DOHH2 (cell line): ENCODE measurements around the gene E2F6.

Experiments
- H3F3A ChIP-seq: fragments of 200-600 bp; sonication (generic), shearing (Covaris generic); 2 replicates; pipeline ENCODE4 v1.6.0; 2016; ENCODE audit warnings: antibody characterized with exemption, mild to moderate bottlenecking; ENCODE audit not compliant: control insufficient read depth, insufficient read depth
- H3K27ac ChIP-seq: fragments of 200-600 bp; sonication (generic); 2 replicates; pipeline ENCODE4 v1.5.1; 2014; ENCODE audit warnings: low read depth, mild to moderate bottlenecking, low read length, moderate library complexity
- H3K27me3 ChIP-seq: fragments of 200-600 bp; sonication (generic); 2 replicates; pipeline ENCODE4 v1.6.1; 2014; ENCODE audit warnings: mild to moderate bottlenecking, low read length, mixed read lengths; ENCODE audit not compliant: control insufficient read depth
- H3K36me3 ChIP-seq: fragments of 200-600 bp; sonication (generic); 2 replicates; pipeline ENCODE4 v1.6.1; 2014; ENCODE audit warnings: mild to moderate bottlenecking, low read length, moderate library complexity, mixed read lengths; ENCODE audit not compliant: control insufficient read depth
- H3K4me1 ChIP-seq: fragments of 200-600 bp; sonication (generic); 2 replicates; pipeline ENCODE4 v1.6.1; 2014; ENCODE audit warnings: mild to moderate bottlenecking, low read length, mixed read lengths; ENCODE audit not compliant: control insufficient read depth
- H3K4me2 ChIP-seq: fragments of 200-600 bp; sonication (generic); 2 replicates; pipeline ENCODE4 v1.6.0; 2014; ENCODE audit warnings: mild to moderate bottlenecking, low read length, moderate library complexity
- H3K4me3 ChIP-seq: fragments of 200-600 bp; sonication (generic); 2 replicates; pipeline ENCODE4 v1.5.1; 2014; ENCODE audit warnings: mild to moderate bottlenecking, low read length, mixed read lengths
- H3K79me2 ChIP-seq: fragments of 200-600 bp; sonication (generic); 2 replicates; pipeline ENCODE4 v1.6.1; 2014; ENCODE audit warnings: mild to moderate bottlenecking, low read length, mixed read lengths; ENCODE audit not compliant: control insufficient read depth
- H3K9me2 ChIP-seq: fragments of 200-600 bp; sonication (generic); replicated peaks from 2 replicates; pipeline ENCODE4 v1.6.1; 2014; ENCODE audit warnings: mild to moderate bottlenecking, low read length, mixed read lengths; ENCODE audit not compliant: control insufficient read depth
- H3K9me3 ChIP-seq: fragments of 200-600 bp; sonication (generic); 2 replicates; pipeline ENCODE4 v1.6.1; 2014; ENCODE audit warnings: antibody characterized with exemption, low read length, mixed read lengths; ENCODE audit not compliant: control insufficient read depth, insufficient read depth
- H4K20me1 ChIP-seq: fragments of 200-600 bp; sonication (generic); 2 replicates; pipeline ENCODE4 v1.6.0; 2014; ENCODE audit warnings: low read depth, mild to moderate bottlenecking, antibody characterized with exemption, low read length, moderate library complexity; ENCODE audit not compliant: control insufficient read depth, insufficient read depth
- EZH2phosphoT487 ChIP-seq: fragments of 200-600 bp; sonication (generic); IDR thresholded peaks from 2 replicates; pipeline ENCODE4 v1.6.1; 2017; ENCODE audit warnings: borderline replicate concordance, mild to moderate bottlenecking, antibody characterized with exemption, low read length, moderate library complexity, mixed read lengths
- TF ChIP-seq, protein P1 (sequence below): fragments of 200-600 bp; sonication (generic); IDR thresholded peaks from one replicate; pipeline ENCODE4 v1.5.1; 2014; ENCODE audit warnings: antibody characterized with exemption, mild to moderate bottlenecking, low read depth, low read length; ENCODE audit not compliant: poor library complexity, severe bottlenecking

E2F6 gene

DNA sequence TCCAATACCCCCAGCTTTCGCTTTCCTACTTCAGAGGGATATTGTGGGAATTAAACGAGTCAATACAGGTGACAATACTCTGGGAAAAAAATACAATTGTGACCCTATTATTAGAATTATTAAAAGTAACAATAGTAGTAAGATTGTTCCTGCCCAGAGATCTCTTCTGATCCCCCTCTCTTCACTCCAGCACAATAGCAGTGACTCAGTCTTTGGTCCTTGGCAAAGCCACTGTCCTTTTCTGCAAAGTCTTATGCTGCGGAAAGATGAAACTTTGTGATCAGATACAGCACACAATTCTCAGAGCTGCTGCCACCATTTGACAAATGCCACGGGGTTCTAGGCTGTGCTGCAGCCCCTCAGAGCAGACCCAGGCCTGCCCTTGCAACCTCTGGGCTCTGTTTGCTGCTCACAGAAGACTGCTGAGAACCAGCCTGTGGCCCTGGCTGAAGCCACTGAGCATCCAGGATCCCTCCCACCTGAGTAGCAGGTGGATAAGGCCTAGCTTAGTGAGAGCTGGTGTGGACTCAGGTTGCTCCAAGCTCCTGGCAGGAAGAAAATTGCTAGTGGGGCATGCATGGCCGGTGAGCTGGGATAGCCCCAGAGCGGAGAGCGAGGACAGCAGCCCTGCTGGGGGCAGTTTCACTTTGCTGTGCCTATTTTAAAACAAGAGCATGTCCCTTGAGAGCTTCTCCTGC lies 61.4 kb downstream of the E2F6 start:
- Histone ChIP-seq H3K4me2 (no peak overlapping the region), H3K9me2 (no peaks in the 10 kb centered on the region)

DNA sequence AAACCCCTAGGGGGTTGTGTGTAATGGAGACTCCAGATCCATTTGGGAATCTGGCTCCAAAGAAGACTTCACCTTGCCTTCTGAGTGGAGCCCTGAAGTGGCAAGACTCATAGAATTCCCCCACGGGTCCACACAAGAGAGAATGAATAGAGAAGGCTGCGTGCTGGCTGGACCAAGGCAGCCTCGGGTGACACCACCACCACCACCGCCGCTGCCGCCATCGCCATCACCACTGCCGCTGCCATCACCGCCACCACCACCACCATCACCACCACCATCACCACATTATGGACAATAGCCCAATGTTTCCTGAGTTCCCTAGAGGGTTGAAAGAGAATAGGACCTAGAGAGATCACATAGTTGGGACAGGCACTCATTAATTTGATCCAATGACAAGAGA lies 63.5 kb downstream of the E2F6 start:
- H4K20me1 ChIP-seq: no peaks in the 10 kb centered on the region
- no peaks in the 10 kb centered on the region for H3K9me3 ChIP-seq
- H3K79me2 ChIP-seq: no peaks in the 10 kb centered on the region
- H3K4me1 ChIP-seq: no peaks in the 10 kb centered on the region
- H3K27ac ChIP-seq: no peak overlapping the region
- H3K27me3 ChIP-seq: no peaks in the 10 kb centered on the region
- no peaks in the 10 kb centered on the region for H3K36me3 ChIP-seq
- no peak overlapping the region for H3K4me2 ChIP-seq
- H3K4me3 ChIP-seq: no peak overlapping the region
- TF ChIP-seq EZH2phosphoT487: no peak
- TF ChIP-seq, protein P1, sequence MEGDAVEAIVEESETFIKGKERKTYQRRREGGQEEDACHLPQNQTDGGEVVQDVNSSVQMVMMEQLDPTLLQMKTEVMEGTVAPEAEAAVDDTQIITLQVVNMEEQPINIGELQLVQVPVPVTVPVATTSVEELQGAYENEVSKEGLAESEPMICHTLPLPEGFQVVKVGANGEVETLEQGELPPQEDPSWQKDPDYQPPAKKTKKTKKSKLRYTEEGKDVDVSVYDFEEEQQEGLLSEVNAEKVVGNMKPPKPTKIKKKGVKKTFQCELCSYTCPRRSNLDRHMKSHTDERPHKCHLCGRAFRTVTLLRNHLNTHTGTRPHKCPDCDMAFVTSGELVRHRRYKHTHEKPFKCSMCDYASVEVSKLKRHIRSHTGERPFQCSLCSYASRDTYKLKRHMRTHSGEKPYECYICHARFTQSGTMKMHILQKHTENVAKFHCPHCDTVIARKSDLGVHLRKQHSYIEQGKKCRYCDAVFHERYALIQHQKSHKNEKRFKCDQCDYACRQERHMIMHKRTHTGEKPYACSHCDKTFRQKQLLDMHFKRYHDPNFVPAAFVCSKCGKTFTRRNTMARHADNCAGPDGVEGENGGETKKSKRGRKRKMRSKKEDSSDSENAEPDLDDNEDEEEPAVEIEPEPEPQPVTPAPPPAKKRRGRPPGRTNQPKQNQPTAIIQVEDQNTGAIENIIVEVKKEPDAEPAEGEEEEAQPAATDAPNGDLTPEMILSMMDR: no peak
- H3F3A ChIP-seq: no peaks in the 10 kb centered on the region
- no peaks in the 10 kb centered on the region for H3K9me2 ChIP-seq

More for the DNA sequence above, 61.4 kb downstream of the E2F6 start:
- TF ChIP-seq EZH2phosphoT487: no peak
- TF ChIP-seq, protein P1: no peak
- H3K4me3 ChIP-seq: no peak overlapping the region
- no peak overlapping the region for H3K27ac ChIP-seq
- no peaks in the 10 kb centered on the region for H3F3A ChIP-seq
- no peaks in the 10 kb centered on the region for H3K4me1 ChIP-seq
- H3K9me3 ChIP-seq: no peaks in the 10 kb centered on the region
- no peaks in the 10 kb centered on the region for H4K20me1 ChIP-seq
- no peaks in the 10 kb centered on the region for H3K36me3 ChIP-seq
- no peaks in the 10 kb centered on the region for H3K79me2 ChIP-seq
- H3K27me3 ChIP-seq: no peaks in the 10 kb centered on the region

- peaks cover 7% of the 10 kb centered on the region for H3K27me3 ChIP-seq
- H4K20me1 ChIP-seq: no peaks in the 10 kb centered on the region
- H3K9me3 ChIP-seq: no peaks in the 10 kb centered on the region
- TF ChIP-seq, protein P1: no peak
- no peak for TF ChIP-seq EZH2phosphoT487
- H3K4me3 ChIP-seq: no peak overlapping the region
- no peaks in the 10 kb centered on the region for H3K9me2 ChIP-seq
- H3K79me2 ChIP-seq: no peaks in the 10 kb centered on the region
- H3F3A ChIP-seq: no peaks in the 10 kb centered on the region
- H3K4me1 ChIP-seq: no peaks in the 10 kb centered on the region
- no peaks in the 10 kb centered on the region for H3K36me3 ChIP-seq
- H3K4me2 ChIP-seq: no peak overlapping the region
- H3K27ac ChIP-seq: no peak overlapping the region
These were observed 66.6 kb downstream of the E2F6 start for GRCh38 chr2:11399438-11399762.
